Astrocyte of the cerebellum (primary cell): ENCODE results near the gene HCFC1.
A peak's percentile ranks its signal among the peaks of the same experiment; 100 is the strongest.

Experiments used
- DNase-seq: peaks from one replicate; pipeline ENCODE4 v3.0.0-alpha.2; 2011; ENCODE audit warnings: low read depth
- H3K4me3 ChIP-seq: 2 replicates; pipeline ENCODE4 v1.5.1; 2011; ENCODE audit warnings: mild to moderate bottlenecking, low read depth, low read length, moderate library complexity
- CTCF ChIP-seq: IDR thresholded peaks from 2 replicates; pipeline ENCODE4 v1.5.1; 2012; ENCODE audit warnings: low read length, low read depth, moderate library complexity, mild to moderate bottlenecking; ENCODE audit errors: missing control alignments
- in situ Hi-C: cut with HindIII; loops from 2 replicates; pipeline ENCODE4 v1.10.0; 2017; ENCODE audit warnings: low sequenced_read_pairs

The HCFC1 gene

DNA sequence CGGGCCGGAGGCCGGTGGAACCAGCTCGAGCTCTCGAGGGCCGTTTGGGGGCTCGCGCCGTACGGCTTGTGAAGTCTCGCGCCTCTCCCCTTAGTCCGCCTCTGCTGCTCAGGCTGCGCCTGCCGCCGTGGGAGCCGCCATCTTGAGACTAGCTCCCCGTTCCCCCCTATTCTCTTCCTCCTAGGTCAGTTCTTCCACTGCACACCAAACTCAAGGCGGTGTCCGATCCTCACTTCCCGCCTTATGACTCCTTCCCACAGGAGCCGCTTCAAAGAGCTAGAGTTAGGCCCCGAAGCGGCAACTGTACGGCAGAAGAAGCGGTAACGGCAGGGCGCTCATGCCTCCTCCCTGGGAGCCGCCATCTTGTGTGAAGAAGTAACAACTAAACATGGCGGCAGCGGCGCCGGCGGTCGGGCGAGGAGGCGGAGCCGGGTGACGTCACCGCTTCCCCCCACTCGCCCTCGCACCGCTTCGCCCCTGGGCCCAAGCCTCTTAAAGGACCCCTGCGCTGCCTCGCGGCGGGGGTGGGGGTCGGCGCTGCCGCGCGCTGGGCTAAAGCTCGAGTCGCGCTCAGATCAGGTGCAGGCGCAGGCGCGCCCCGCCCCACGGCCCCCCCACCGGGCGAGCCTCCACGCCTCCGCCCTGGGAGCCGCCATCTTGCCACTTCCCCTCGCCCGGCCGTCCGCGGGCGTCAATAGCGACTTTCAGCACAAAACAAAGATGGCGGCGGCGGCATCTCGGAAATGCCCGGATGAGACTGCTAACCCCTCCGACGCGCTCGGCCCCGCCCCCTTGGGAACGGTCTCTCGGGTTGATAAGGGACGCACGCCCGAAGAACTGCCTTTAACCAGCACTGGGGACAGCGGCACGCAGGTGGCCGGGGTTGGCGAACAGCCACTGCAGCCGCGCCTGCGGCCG lies at the start of gene HCFC1:
Gene HCFC1, minus strand, starts transcription at position 369 of the 918 bp plus-strand sequence. CDS start 978 bp downstream, outside the sequence.
- peak within 1 kb of the TSS; percentile 85 for H3K4me3 ChIP-seq
- peak; percentile 75 for DNase-seq
- in situ Hi-C loops: no loop called here
- no peak for TF ChIP-seq CTCF

GRCh38 chrX:154021131-154021611 lies 49.6 kb upstream of the HCFC1 start:
- H3K4me3 ChIP-seq: no peak overlapping the region
- DNase-seq: no peak
- TF ChIP-seq CTCF: no peak
- in situ Hi-C loops: no loop called here

GRCh38 chrX:154020536-154021115 lies 49.0 kb upstream of the HCFC1 start:
- no peak for DNase-seq
- no peak for TF ChIP-seq CTCF
- in situ Hi-C loops: no loop called here
- peak overlapping the region; percentile 34 for H3K4me3 ChIP-seq

GRCh38 chrX:154019633-154020528 lies 48.3 kb upstream of the HCFC1 start, which contains the start of gene IRAK1:
TSS of gene IRAK1 (minus strand) at chrX:154019902. CDS start at chrX:154019812, 90 bp downstream.
- no peak for DNase-seq
- TF ChIP-seq CTCF: no peak
- H3K4me3 ChIP-seq: peak within 1 kb of the TSS; percentile 45
- in situ Hi-C loops: no loop called here

- no peak for TF ChIP-seq CTCF
- peak overlapping the region; percentile 45 for H3K4me3 ChIP-seq
- in situ Hi-C loops: no loop called here
- DNase-seq: no peak
Measured at GRCh38 chrX:154019061-154019621, 47.5 kb upstream of the HCFC1 start.
